GM10266 (cell line): ENCODE measurements around the gene CXorf66.

Experiments used
- DNase-seq: peaks from one replicate; pipeline ENCODE4 v3.0.0; 2012; ENCODE audit errors: extremely low spot score
- CTCF ChIP-seq: IDR thresholded peaks from 2 replicates; pipeline ENCODE4 v1.5.1; 2012; ENCODE audit warnings: mild to moderate bottlenecking, low read depth; ENCODE audit not compliant: control insufficient read depth, insufficient read depth; ENCODE audit errors: missing control alignments

The CXorf66 gene

GRCh38 chrX:139965421-139965820 lies at the start of gene CXorf66:
TSS of gene CXorf66 (minus strand) at chrX:139965521. CDS start at chrX:139965496, 25 bp downstream.
- TF ChIP-seq CTCF: no peak
- no peak for DNase-seq

GRCh38 chrX:139982856-139983255 lies 17.5 kb upstream of the CXorf66 start:
- TF ChIP-seq CTCF: no peak
- no peak for DNase-seq

GRCh38 chrX:139974471-139974870 lies 9.2 kb upstream of the CXorf66 start:
- TF ChIP-seq CTCF: no peak
- DNase-seq: no peak

GRCh38 chrX:139972629-139973624 lies 7.6 kb upstream of the CXorf66 start:
- no peak for TF ChIP-seq CTCF
- DNase-seq: no peak

GRCh38 chrX:139972113-139972512 lies 6.8 kb upstream of the CXorf66 start:
- DNase-seq: no peak
- TF ChIP-seq CTCF: no peak

- TF ChIP-seq CTCF: no peak
- no peak for DNase-seq
Measured at GRCh38 chrX:139971394-139971749, 6.1 kb upstream of the CXorf66 start.

- TF ChIP-seq CTCF: no peak
- DNase-seq: no peak
Measured at GRCh38 chrX:139969286-139969685, 4.0 kb upstream of the CXorf66 start.
